NCI-H510A treated with DMSO at 0.1 percent for 48 hours (cell line): Measurements from ENCODE around the gene SAPCD2.

Experiments used
- DNase-seq: peaks from one replicate; lab custom pipeline; 2025; lab: John Stamatoyannopoulos, UW

Gene SAPCD2

DNA sequence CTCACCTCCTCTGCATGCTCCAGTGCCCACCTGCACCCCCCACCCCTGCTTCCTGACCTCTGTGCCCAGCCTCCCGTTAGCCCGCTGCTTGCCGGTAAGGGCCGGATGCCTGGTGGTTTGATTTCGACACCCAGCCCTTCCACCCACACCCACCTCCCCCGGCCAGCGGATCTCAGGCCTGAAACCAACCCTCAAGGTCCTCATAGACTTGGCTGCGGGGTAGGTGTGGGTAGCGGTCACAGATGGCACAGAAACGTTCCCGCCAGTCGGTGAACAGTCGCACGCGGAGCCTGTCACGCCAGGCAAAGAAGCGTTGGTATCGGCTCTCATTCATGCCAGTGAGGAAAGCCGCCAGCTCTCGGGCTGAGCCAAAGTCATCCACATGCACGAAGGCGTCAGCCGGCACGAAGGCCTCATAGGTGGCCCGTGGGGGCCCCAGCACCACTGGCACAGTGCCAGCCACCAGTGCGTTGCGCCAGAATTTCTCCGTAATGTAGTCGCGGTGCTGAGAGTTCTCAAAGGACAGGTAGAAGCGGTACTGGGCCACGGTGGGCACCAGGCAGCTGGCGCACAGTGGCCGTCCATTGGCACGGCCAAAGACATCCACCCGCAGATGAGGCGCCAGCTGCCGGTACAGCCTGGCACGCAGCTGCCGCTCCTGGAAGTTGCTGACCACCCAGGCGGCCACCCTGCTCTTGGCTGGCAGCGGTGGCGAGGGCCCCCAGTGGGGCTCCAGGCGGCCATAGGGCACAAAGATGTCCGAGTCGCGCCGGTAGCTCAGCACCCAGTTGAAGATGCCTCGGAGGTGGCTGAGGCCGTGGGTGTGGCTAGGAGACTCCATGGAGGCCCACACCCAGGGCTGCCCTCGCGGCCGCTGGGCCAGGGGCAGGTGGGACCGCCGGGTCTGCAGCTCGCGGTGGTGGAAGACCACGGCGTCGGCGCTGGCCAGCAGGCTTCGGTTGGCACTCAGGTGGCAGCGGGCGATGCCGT is 39.5 kb downstream of the SAPCD2 start:
- DNase-seq: no peak

DNA sequence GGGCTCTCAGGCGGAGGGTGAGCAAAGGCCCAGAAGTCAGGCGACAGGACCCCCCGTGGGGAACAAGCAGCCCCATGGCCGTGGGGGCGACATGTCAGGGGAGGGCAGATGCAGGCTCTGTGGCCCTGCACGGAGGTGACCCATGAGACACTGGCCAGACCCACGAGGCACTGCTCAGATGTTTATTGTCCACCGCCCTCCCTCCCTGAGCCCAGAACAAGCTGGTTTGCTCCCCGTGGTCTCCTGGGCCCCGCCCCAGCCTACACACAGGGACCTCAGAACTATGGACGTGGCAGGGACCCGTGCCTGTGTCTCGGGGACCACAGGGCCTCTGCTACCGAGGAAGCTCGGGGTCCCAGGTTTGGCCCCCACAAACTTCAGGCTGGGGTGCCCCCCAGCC is 40.4 kb downstream of the SAPCD2 start:
- DNase-seq: no peak

DNA sequence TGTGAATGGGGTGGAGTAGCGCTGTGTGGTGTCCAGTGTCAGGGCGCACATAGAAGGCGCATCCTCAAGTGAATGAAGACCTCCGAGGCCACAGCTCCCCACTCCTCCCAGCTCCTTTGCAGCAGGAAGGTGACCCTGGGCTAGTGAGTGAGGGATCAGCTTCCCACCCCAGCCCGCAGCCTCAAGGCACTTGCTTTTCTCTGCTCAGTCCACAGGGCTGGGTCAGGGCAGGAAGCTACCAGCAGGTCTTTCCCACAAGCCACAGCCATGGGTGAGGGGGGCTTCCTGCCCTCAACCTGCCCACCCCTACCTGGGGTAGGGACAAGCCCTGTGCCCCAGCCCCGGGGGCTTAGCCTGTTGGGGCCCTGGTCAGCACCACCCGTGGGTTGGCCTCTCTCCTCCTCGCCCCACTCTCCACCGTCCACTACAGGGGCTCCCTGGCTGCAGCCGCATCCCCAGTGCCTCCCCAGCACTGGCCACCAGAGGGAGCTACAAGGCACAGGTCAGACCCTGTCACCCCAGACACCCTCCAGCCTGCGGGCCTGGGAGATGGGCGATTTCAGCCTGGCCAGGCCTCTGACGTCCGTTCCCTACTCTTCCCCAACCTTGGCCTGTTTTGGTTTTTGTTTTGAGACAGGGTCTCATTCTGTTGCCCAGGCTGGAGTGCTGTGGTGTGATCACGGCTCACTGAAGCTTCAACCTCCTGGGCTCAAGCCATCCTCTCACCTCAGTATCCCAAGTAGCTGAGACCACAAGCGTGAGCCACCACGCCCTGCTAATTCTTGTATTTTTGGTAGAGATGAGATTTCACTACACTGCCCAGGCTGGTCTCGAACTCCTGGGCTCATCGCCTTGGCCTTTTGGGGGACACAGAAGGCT is 41.1 kb downstream of the SAPCD2 start:
- peak; percentile 48 for DNase-seq

DNA sequence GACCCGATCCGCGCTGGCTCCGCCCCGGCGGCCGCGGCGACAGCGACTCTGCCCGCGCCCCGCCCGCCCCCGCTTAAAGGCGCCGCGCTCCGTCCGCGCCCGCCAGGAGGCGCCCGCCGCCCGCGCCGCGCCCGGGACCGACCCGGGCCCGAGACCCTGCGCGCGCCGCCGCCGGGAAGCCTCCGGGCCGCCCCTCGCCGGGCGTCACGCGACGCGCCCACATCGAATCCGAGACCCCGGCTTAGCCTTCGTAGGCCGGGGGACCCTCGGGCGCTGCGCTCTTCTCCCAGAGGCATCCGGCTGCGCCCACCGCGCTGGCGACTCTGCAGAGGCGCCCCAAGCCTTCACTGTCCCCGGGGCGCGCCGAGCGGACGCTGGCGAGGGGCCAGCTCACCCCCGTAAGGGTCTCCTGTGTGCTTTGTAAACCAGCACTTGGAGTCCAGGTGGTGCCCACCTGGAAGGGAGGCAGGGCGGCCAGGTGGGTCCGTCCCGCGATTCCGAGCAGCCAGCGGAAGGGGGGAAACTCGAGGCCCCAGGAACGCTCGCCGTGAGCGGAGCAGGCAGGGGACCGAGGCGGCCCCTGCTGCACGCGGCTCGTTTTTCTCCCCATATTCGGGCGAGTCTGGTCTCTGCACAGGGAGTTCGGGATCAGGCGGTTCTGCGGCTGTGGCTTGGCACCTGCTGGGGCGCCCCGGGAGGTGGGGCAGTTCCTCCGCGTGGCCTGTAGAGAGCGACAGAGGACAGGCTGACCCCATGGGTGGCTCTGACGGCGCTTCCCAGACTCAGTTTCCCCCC is 41.9 kb downstream of the SAPCD2 start:
- peak; percentile 37 for DNase-seq

DNA sequence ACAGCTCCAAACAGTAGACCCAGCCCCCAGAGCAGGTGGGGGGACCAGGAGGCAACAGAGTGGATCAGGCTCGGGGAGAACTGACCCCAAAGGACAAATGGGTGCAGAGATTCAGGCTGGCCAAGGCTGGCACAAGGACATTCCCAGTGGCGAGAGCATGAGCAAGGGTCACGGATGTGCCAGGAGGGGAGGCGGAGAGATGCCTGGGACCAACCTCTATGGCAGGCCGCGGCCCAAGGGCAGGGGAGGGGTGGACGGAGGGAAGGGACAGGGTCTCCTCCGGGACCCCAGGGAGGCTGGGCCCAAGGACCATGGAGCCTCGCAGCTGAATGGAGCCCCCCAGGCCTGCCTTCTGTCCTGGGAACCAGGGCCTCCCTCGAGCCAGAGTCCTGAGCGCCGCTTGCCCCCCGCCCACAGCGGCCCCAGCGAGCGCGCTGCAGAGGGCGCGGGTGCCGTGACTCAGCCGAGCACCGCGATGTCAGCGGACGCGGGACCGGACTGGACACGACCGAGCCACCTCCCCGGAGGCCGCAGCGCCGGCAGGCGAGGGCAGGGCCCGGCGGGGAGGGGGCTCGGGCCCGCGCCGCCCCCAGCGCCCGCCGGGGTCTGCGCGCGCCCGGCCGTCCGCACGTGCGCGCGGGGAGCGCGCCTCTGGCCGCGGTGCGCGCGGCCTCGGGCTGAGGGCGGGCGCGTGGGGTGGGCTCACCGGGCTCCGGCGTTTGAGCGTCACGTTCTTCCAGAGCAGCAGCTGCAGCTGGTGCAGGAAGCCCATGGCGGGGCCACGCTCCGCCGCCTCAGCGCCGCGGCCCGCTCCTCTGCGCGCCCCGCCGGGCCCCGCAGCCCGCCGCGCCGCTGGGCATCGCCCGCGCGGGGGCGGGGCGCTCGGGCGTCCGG is 42.7 kb downstream of the SAPCD2 start, which contains the start of gene ABCA2:
TSS of gene ABCA2 (minus strand) at position 869 of the 894 bp plus-strand sequence. CDS start at position 772, 97 bp downstream.
- no peak for DNase-seq

DNA sequence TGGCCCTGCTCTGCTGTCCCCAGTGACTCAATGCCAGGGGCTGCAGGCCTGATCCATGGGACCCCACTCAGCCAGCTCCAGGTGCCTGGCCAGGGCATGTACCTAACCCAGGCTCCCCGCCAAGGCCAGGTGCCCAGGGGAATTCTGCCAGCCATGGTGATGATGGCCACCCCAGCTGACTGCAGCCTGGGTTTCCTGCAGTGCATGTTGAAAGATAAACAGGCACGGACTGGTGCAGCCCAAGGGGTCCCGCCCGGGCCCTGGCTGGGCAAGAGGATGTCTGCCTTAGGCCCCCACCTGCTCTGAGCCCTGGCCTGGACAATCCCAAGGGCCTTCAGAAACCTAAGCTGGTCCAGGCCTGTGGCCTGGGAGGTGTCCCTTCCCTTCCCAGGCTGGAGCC is 43.5 kb downstream of the SAPCD2 start:
- DNase-seq: no peak

DNA sequence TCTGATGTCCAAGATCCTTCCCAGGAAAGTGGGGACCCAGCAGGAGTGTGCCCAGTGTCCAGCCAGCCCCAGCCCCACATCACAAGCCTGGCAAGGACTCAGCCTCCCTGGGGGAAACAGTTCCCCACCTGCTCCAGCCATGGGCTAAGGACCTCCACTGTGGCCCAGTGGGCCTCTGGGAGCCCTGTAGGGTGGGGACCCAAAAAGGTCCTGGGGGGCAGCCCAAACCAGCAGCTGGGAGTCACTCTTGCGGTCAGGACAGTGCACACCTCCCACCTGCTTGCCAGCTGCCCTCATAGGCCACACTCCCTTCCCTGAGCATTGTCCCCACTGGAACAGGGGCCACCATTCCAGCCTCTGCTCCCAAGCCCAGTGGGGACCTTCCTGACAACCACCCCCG is 44.0 kb downstream of the SAPCD2 start:
- DNase-seq: no peak

DNA sequence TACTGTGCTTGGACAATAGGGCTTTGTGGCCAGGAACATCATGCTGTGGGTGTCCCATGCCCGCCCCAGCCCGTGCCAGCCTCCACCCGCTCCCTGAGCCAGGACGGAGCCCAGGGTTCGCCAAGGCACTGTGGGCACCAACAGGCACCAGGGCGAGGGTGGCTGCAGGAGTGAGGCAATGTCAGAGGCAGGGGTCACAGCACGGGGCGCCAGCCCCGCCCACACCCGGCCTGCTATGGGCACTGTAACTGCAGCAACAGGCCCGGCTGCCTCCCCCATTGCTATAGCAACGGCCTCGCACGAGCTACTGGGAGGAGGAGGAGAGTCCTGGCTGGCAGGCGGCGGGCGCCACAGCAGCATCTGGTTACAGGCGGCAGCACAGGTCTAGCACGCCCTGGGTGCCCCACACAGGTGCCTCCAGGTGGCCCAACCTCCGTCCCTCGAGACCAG is 44.8 kb downstream of the SAPCD2 start:
- peak; percentile 93 for DNase-seq

DNA sequence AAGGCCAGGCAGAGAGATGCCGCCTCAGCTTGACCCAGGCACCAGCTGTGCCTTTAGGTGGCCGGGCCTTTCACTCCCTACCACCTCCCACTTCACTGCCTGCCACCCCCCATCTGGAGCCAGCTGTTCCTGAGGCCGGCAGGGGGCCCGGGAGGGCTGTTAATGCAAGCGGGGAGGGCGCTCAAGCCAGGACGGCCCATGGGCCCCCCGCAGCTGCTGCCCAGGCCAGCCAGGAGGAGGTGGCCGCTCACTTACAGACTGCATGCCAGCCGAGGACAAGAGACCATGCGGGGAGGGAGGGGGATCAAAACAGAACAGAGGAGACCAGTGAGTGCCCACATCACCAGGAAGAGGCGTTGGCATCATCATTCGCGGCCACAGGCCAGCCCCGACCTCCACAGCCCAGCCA is 46.8 kb downstream of the SAPCD2 start:
- no peak for DNase-seq

DNA sequence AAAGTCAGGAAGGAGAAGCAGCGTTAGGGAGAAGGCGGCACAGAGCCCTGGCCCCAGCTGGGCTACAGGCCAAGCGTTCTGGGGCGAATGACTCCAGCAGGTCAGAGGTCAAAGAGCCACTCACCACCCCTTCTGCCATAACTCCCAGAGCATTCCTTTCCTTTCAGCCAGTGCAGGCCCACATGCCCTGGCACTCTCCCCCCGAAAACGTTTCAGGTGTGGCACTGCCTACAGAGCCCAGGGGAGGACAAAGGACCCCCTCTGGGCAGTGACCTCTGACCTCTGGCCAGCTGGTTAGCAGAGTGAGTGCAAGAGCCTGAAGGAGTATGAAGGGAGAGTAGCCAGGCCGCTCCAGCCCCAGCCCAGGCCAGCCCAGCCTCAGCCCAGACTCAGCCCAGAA is 47.2 kb downstream of the SAPCD2 start:
- DNase-seq: no peak

DNA sequence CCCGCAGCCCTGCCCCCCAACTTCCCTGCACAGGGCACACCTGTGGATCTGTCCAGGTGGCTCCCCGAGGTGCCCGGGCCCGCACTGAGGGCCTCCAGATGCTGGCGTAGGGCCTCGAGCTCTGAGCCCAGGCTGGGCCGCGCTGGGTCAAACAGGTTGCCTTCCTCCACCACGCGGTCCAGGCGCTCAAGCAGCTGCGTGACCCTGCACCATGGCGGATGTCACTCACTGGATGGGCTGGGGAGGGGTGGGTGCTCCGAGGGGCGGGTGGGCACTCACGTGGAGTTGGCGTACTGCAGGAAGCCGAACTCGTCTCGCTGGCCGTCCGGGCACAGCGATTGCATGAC is 47.7 kb downstream of the SAPCD2 start:
- no peak for DNase-seq

DNA sequence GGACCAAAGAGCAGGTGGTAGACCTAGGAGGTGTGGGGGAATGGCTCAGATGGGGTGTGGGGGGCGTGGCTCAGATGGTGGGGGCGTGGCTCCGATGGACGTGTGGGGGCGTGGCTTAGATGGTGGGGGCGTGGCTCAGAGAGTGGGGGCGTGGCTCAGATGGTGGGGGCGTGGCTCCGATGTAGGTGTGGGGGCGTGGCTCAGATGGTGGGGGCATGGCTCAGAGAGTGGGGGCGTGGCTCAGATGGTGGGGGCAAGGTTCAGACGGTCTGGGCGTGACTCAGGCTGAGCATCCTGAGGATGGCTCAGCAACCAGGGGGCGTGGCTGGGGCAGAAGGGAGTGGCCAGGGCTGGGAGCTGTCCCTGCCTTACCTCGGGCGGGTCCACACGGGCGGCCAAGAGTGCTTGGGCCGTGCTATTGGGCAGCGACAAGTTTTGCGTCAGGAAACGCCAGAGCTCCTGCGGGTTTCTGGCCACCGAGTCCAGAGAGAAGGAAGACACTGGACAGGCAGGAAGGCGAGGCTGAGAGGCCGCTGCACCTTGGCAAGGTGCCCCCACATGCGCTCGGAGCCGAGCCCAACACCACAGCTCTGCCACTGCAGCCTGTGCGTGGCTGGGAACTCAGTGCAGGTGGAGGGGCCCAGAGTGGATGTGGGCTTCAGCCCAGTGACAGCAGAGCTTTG is 48.2 kb downstream of the SAPCD2 start:
- no peak for DNase-seq

DNA sequence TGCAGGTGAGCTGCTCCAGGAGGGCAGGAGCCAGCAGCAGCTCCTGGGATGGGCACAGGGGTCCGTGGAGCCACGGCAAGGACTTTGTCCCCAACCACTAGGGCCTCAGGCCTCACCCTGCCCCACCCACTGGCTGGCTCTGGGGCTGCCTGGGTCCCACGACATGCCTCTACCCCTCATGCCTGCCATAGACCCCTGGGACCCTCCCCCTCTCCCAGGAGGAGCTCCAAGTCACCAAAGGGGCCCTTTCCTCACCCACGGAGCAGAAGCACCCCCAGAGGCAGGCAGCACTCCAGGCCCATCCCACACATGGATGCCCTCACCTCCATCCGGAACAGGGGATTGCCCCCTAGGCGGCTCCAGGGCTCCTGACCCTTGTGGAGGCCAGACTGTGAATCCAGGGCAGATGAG is 48.8 kb downstream of the SAPCD2 start:
- no peak for DNase-seq

DNA sequence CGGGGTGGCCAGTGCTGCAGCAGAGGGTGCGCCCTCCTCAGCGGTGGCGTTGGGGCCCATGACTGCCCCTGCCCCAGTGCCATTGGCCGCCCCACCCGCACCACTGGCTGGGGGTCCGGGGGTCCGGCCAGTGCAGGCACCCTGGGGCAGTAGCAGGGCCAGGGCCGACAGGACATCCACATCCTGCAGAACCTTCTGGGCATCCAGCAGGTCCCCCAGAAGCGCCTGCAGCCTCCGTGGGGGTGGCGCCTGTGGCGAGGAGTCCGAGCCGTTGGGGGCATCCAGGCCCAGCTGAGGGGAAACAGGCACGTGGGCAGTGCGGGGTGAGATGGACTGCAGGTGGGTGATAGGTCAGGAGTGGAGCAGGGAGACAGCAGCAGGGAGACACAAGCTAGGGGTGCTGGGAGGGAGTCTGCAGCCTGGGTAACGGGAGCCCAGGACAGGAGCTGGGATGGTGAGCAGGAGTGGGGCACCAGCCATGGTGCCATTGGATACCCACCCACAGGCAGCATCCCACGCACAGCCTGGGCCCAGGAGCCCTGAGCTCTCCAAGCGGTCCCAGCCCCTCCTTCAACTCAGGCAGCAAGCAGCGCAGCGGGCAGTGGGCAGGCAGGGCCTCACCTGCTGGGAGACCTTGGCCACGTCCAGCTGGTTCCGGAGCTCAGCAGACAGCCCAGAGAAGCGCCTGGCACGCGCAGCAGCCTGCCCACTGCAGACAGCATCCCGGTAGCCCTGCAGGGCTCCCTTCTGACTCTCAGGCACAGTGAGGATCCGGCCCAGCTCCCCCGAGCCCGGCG is 49.4 kb downstream of the SAPCD2 start:
- DNase-seq: no peak

DNA sequence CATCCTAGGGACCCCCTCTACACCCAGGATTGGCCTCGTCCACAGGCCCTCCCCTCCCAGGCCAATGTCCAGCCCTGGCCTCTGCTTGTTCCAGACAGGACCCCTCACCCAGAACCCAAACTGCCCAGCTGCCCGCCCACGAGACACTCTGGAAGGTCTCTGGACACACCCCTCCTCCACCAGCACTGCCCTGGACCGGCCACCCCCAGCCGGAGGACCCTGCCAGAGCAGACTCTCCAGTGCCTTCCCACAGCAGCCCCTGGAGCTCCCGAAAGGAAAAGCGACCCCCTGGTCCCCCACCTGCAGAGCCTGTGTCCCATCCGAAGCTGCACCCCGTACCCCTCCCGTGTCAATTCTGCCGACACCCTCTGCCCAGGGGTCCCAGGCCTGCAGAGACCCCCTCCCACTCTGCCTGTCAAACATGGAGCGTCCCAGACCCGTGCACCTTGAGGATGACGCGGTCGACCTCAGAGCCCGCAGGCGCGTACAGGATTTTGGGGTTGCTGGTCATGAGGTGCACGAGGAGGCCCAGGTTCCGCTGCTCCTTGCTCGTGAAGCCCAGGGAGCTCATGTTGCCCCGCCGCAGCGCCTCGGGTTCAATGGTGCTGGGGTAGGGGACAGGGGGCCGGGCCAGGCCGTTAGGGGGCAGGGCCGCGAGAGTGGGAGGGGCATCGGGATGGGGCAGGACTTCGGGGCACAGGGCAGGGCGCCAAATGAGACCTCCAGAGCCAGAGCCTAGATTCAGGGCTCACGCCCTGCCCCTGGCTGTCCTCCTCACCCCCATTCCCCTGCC is 50.3 kb downstream of the SAPCD2 start:
- DNase-seq: no peak

DNA sequence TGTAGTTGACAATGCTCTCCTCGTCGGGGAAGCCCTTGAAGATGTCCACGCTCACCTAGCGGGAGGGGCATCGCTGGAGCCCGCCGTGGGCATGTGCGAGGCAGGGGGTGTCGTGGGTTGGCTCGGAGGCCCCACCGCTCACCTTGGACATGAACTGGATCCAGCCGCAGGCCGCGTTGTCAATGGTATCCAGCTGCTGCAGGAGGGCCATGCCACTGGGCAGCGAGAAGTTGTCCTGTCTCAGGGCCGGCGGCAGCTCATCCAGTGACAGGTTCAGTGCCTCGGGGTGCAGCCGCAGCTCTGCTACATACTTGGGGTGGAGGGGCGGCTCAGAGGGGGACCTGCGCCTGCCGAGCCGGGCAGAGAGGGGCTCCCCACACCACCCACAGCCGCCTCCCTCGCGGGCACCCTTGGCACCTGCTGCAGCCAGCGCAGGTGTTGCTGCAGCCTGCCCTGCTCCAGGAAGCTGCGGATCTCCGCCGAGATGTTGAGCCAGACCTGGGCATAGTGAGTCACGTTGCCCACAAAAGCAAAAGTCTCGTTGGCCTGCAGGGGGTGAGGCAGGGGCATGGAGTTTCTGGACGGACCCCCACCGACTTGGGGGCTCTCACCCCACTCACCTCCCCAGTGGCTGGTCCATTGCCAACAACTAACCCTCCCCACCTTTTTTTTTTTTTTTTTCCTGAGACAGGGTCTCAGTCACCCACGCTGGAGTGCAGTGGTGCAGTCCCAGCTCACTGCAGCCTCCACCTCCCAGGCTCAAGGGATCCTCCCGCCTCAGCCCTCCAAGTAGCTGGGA is 51.4 kb downstream of the SAPCD2 start:
- DNase-seq: no peak

DNA sequence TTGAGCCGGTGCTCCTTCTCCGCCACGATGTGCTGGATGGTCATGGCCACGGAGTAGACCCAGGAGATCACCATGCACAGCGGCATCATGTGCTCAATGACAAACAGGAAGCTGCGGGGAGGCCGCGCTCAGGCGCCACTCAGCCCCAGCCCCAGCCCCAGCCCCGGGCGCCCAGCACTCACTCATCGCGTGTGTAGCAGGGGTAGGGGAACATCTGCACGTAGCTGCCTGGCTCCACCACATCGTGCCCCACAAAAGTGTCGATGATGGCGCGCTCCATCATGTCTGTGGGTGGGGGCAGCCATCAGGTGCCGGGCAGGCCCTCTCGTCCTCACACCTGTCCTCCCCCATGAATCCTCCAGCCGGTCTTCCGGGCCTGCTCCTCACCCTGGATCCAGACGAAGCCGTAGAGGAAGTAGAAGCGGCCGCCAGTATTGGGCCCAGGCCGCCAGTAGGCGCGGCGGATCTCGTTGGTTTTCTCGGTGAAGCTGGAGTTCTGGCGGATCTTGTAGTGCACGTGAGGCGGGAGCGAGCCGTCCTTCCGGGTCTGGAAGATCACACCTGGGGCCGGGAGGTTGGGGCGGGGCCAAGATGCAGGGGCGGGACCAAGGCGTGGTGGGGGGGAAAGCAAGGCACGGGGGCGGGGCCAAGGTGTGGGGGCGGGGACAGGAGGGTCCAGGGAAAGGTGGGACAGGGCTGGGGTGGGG is 52.4 kb downstream of the SAPCD2 start:
- DNase-seq: no peak
